Measurements from ENCODE around the gene MPHOSPH6.
"Not testable (repeated sequence)": the region's sequence is repeated elsewhere in the genome, so short reads cannot be mapped to it uniquely, and the experiment has no call there.

The MPHOSPH6 gene

DNA sequence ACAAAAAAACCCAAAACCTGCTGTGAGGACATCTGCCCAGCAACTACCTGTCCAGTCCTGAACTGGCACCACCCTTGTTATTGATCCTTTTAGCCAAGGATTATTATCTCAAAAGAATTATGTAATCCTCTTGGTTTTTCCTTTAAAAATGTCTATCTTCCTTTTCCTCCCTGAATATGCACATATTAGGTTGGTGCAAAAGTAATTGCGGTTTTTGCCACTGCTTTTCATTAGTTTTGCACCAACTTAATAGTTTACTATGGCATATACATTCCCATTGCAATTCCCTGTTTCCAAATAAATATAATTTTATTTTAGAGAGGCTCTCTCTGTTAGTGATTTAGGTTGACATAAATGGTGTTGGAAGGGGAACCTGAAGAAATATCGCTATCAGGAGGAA is 51.3 kb downstream of the MPHOSPH6 start:
- DNase-seq (ENCODE audit: low read depth in 2 of 2) = no peak

DNA sequence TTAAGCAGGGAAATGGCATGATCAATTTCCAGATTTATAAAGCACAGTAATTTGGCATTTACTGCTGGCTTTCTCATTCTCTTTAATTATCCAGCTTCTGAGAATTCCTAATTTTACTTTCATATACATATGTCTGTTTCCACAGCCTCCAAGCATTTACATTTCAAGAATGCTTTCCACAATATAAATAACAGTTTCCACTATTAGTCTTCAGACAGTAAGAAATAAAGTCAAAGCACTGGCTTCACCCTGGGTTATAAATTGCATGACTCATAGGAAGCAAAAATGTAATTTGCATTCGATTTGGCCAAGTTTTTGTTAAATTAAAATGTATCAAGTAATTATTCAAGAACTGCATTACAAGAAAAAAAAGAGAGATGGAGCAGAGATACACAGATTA is 53.5 kb downstream of the MPHOSPH6 start:
- no peak for DNase-seq (ENCODE audit: low read depth in 2 of 2)

DNA sequence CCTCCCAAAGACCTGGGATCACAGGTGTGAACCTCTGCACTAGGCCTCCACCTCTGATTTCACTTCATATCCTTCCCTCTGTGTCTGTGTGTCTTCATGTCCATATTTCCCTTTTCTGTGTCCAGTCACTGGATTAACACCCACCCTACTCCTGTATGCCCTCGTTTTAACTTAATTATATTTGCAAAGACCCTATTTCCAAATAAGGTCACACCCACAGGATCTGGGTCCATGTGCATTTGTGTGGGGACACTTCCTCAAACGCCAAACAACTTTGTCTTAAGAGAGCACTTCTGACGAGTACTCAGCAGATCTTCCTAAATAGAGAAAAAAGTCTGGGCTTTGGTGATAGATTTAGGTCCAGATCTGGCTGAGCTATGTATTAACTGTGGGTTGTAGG is 56.3 kb downstream of the MPHOSPH6 start:
- DNase-seq (ENCODE audit: low read depth in 2 of 2) = no peak

- DNase-seq (ENCODE audit: low read depth in 2 of 2) = no peak
These were observed 58.1 kb downstream of the MPHOSPH6 start for GRCh38 chr16:82111944-82112343.

DNA sequence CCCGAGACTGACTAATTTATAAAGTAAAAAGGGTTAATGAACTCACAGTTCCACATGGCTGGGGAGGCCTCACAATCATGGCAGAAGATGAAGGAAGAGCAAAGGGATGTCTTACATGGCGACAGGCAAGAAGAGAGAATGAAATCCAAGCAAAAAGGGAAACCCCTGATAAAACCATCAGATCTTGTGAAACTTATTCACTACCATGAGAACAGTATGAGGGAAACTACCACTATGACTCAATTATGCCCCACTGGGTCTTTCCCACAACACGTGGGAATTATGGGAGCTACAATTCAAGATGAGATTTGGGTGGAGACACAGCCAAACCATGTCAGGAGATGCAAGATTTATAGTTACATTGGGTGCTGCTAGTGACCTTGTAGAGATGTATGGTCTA is 60.8 kb downstream of the MPHOSPH6 start:
- not testable (repeated sequence) for DNase-seq (ENCODE audit: low read depth in 2 of 2)

- DNase-seq (ENCODE audit: low read depth in 2 of 2) = no peak
These were observed 61.2 kb downstream of the MPHOSPH6 start for GRCh38 chr16:82108774-82109173.

DNA sequence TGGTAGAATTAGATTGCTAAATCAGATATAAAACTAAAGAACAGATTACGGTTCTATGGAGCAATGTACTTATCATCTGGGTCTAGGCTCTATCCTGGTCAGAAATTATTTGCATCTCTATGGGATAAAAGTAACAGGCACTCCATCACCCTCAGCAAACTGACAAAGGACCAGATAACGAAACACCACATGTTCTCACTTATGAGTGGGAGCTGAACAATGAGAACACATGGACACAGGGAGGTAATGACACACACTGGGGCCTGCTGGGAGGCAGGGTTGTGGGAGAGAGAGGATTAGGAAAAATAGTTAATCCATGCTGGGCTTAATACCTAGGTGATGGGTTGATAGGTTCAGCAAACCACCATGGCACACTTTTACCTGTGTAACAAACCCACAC is 61.9 kb downstream of the MPHOSPH6 start:
- no peak for DNase-seq (ENCODE audit: low read depth in 2 of 2)

DNA sequence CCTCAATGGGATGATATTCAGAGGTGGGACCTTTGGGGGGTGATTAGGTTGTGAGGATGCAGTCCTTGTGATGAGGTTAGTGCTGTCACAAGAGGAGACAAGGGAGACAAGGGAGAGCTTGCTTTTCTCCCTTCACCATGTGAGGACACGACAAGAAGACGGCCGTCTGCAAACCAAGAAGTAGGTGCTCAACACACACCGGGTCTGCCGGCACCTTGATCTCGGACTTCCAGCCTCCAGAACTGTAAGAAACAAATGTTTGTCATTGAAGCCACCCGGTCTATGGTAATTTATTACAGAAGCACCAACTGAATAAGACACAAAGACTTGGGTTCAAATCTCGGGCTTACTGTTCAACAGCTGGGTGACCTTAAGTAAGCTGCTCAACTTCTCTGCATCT is 64.9 kb downstream of the MPHOSPH6 start:
- no peak for DNase-seq (ENCODE audit: low read depth in 2 of 2)

Data from stimulated activated CD4-positive, alpha-beta T cell treated with anti-CD3 and anti-CD28 coated beads, Interleukin-15, amount 100 ng/mL, for 48 hours (primary cell).